SU-DHL-6 (cell line): ENCODE measurements around the gene ALDOA.

Source experiments
- CTCF ChIP-seq: fragments of 200-600 bp; sonication (generic); IDR thresholded peaks from one replicate; pipeline ENCODE4 v1.5.1; 2017; ENCODE audit warnings: antibody characterized with exemption, mild to moderate bottlenecking, low read length, moderate library complexity; ENCODE audit not compliant: insufficient read depth, poor library complexity, severe bottlenecking
- EZH2phosphoT487 ChIP-seq: fragments of 200-600 bp; sonication (generic), shearing (Covaris generic); conservative IDR thresholded peaks from 2 replicates; pipeline ENCODE4 v1.6.1; 2018; ENCODE audit warnings: mild to moderate bottlenecking, antibody characterized with exemption, low read length, moderate library complexity, mixed read lengths

- TF ChIP-seq EZH2phosphoT487 (no peak), CTCF (peak; percentile 93)
These were observed 26.9 kb downstream of the ALDOA start for GRCh38 chr16:30092373-30093010.
